Right ventricle myocardium superior (tissue), 1 donor: ENCODE results near the gene KIF2A. TPM values are rescaled to one million over a fixed set of nuclear protein-coding genes. Genes with fewer than 3 reads are reported as not detected.

Source experiments
- ATAC-seq: fragments of 200-7000 bp; cut with Tn5 transposase; one replicate; pipeline ENCODE4 v1.9.1; 2020; ENCODE audit warnings: mild to moderate bottlenecking; ENCODE audit not compliant: poor library complexity
- DNase-seq: peaks from one replicate; pipeline ENCODE4 v3.0.0-alpha.2; 2020
- intact Hi-C: fragments of 100-400 bp; cut with DNase I; formaldehyde crosslinking; loops from one replicate; pipeline ENCODE4 v1.11.2; 2022
- long read RNA-seq: library from polyadenylated mRNA; unstranded; transcript quantifications from one replicate; pipeline ENCODE4 v2.0.0, GENCODE V29; 2021
- total RNA-seq: library from RNA; stranded (reverse); fragmentation: NEBNext Ultra II Directional; extraction: Animal tissue kit (Norgen Biotek cat#: 25700); gene quantifications from one replicate; pipeline ENCODE4 v1.2.1, GENCODE V29; 2021
- donor health status: DM: no; HTN: yes; CAD: no; lungs with severe emphysema.

KIF2A gene
- total RNA-seq: 10.6 TPM
- long read RNA-seq, transcript KIF2A-202 (20 exons, 2,539 nt): major isoform, 6 of 6 reads
- long read RNA-seq, partial matches to known transcripts: 0 of 6 reads
- long read RNA-seq, other reads (novel, unspliced or antisense): 0 of 6 reads

GRCh38 chr5:62305715-62306322 lies at the start of gene KIF2A:
TSS of gene KIF2A (plus strand) at chr5:62306206. CDS start at chr5:62306473, 267 bp downstream.
- ATAC-seq (peak; percentile 100), DNase-seq (peak; percentile 95)
- intact Hi-C loops: no loop called here

- DNase-seq: no peak
- intact Hi-C loops: no loop called here
These were observed 49.0 kb upstream of the KIF2A start for GRCh38 chr5:62257020-62257367.

DNA sequence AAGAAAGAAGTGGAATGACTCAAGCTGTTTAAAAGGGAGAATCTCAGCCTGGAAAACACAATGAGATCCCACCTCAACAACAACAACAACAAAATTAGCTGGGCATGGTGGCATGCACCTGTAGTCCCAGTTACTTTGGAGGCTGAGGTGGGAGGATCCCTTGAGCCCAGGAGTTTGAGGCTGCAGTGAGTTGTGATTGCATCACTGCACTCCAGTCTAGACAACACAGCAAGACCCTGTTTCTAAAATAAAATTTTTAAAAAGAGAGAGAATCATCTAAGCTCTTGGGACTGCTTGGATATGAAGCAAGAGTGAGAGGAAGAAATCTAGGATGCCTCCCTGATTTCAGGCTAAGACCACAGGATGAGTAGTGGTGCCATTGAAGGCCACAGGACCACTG lies 47.4 kb upstream of the KIF2A start:
- intact Hi-C loops: no loop called here
- DNase-seq (no peak), ATAC-seq (no peak)

More at GRCh38 chr5:62257020-62257367, 49.0 kb upstream of the KIF2A start:
- ATAC-seq: no peak

- ATAC-seq (no peak), DNase-seq (no peak)
- intact Hi-C loops: no loop called here
These were observed 46.2 kb upstream of the KIF2A start for GRCh38 chr5:62259699-62260250.

- intact Hi-C loops: no loop called here
- ATAC-seq (no peak), DNase-seq (no peak)
These were observed 45.5 kb upstream of the KIF2A start for GRCh38 chr5:62260513-62260912.

DNA sequence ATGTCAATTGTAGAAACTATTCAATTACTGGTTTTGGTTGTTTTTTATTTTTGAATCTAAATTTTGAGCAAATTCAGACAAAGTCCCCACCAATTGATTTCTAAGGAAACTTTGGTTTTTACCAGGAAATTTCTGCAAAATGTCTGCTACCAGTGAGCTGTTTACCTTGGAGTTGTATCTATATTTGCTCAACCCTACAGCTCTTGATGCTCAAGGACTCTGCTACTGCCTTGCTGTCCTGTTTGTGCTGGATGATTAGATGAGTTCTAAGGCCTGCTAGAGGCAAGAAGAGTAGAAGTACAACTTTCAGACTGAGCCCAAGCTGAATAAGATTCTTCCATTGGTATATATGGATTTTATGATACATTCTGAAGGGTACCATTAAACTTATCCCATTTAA lies 42.6 kb upstream of the KIF2A start:
- ATAC-seq (no peak), DNase-seq (no peak)
- intact Hi-C loops: no loop called here

- intact Hi-C loops: no loop called here
- ATAC-seq (no peak), DNase-seq (no peak)
These were observed 40.3 kb upstream of the KIF2A start for GRCh38 chr5:62265648-62266112.

- DNase-seq: no peak
- ATAC-seq: no peak
- intact Hi-C loops: no loop called here
These were observed 39.4 kb upstream of the KIF2A start for GRCh38 chr5:62266573-62266972.

GRCh38 chr5:62268234-62268633 lies 37.8 kb upstream of the KIF2A start:
- ATAC-seq (no peak), DNase-seq (no peak)
- intact Hi-C loops: no loop called here

- no peak for ATAC-seq
- intact Hi-C loops: no loop called here
- no peak for DNase-seq
These were observed 37.2 kb upstream of the KIF2A start for GRCh38 chr5:62268792-62269191.

DNA sequence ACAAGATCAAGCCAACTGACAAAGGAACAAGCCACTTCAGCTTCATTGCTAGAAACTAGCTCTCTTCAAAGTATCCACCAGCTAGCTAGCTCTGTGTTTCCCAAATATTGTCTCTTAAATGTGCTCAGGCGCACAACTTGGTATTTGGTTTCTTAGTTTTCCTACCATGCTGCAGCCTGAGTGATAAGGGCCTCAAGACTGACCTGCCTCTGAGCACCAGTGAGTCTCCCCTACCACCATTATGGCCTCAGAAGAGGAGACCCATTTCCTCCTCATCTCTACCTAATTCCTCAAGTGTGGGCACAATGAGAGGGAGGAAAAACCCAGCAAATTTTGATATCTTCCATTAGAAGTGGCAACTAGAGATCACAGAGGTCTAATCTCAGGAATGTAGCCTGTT lies 34.6 kb upstream of the KIF2A start:
- ATAC-seq (no peak), DNase-seq (no peak)
- intact Hi-C loops: no loop called here

GRCh38 chr5:62271870-62272269 lies 34.1 kb upstream of the KIF2A start:
- no peak for ATAC-seq
- intact Hi-C loops: no loop called here
- no peak for DNase-seq

DNA sequence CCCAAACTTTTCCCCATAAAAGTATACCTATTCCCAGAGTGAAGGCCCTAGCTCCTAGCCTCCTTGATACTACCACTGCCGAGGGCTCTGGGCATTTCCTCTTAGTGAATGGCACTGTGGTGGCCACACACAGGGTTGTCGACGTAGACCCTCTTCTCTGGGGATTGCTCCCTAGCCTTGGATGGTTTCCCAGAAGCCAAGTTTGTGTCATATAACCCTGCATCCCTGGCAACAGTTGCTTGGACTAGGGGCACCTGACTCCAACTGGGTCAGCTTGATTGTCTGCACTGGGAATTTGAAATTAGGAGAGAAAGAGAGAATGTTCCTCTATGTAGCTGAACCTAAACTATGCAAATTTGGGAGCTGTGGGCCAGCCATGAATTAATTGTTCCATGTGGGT lies 32.3 kb upstream of the KIF2A start:
- ATAC-seq (no peak), DNase-seq (no peak)
- intact Hi-C loops: no loop called here

- intact Hi-C loops: no loop called here
- DNase-seq: no peak
- no peak for ATAC-seq
These were observed 30.4 kb upstream of the KIF2A start for GRCh38 chr5:62275581-62275980.

GRCh38 chr5:62281411-62281810 lies 24.6 kb upstream of the KIF2A start:
- ATAC-seq: no peak
- DNase-seq: no peak
- intact Hi-C loops: no loop called here

GRCh38 chr5:62282064-62282463 lies 23.9 kb upstream of the KIF2A start:
- no peak for DNase-seq
- ATAC-seq: no peak
- intact Hi-C loops: no loop called here

DNA sequence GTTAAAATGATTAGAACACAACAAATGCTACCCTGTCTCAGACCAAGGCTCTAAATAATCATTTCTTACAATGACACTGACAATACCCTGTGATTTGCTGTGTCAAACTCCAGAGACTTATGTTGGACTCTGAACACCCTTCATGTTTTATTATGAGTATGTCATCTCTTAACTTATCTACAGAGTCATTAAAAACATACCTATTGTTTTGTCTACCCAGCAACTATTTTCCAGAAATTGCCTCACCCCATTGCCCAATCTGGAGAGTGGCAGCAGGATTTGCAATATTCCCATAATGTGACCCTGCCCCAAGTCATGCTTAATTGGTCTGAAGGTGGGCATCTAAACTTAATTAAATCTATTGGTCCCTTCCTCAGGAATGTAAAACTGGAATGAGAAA lies 23.0 kb upstream of the KIF2A start:
- ATAC-seq (no peak), DNase-seq (no peak)
- intact Hi-C loops: no loop called here

- intact Hi-C loops: no loop called here
- no peak for DNase-seq
- no peak for ATAC-seq
These were observed 22.1 kb upstream of the KIF2A start for GRCh38 chr5:62283861-62284260.

GRCh38 chr5:62284946-62285891 lies 20.8 kb upstream of the KIF2A start:
- intact Hi-C loops: no loop called here
- no peak for ATAC-seq
- no peak for DNase-seq

- intact Hi-C loops: no loop called here
- no peak for DNase-seq
- no peak for ATAC-seq
These were observed 19.2 kb upstream of the KIF2A start for GRCh38 chr5:62286834-62287233.
